Fibroblast of lung (primary cell): ENCODE data around the gene PSMG4. TPM values are rescaled to one million over a fixed set of nuclear protein-coding genes. Genes with fewer than 3 reads are reported as not detected.

Experiments used
- DNase-seq, 2 donors: peaks; one replicate each; pipeline versions ENCODE4 v3.0.0 to v3.0.0-alpha.2; 2010; ENCODE audit warnings: low read depth in 2 of 2
- H2AFZ ChIP-seq: 2 replicates; pipeline ENCODE4 v1.5.1; 2012; ENCODE audit warnings: low read length, control low read depth, inconsistent platforms
- H3K27ac ChIP-seq: 2 replicates; pipeline ENCODE4 v1.5.1; 2011; ENCODE audit warnings: low read length, control low read depth; ENCODE audit not compliant: insufficient read depth
- H3K27me3 ChIP-seq: 2 replicates; pipeline ENCODE4 v1.5.1; 2011; ENCODE audit warnings: mild to moderate bottlenecking, low read length; ENCODE audit not compliant: control insufficient read depth, insufficient read depth
- H3K36me3 ChIP-seq: 2 replicates; pipeline ENCODE4 v1.5.1; 2011; ENCODE audit warnings: low read length; ENCODE audit not compliant: control insufficient read depth, insufficient read depth
- H3K4me1 ChIP-seq: 2 replicates; pipeline ENCODE4 v1.5.1; 2011; ENCODE audit warnings: low read length; ENCODE audit not compliant: control insufficient read depth, insufficient read depth; ENCODE audit errors: extremely low read depth
- H3K4me2 ChIP-seq: 2 replicates; pipeline ENCODE4 v1.5.1; 2011; ENCODE audit warnings: low read length, control low read depth; ENCODE audit not compliant: insufficient read depth; ENCODE audit errors: extremely low read depth
- H3K4me3 ChIP-seq, 4 experiments: fragments of 200-600 bp in 1 of 4; sonication (generic) in 1 of 4; replicated peaks in 1 of 4; 2 replicates each; pipeline ENCODE4 v1.5.1; 2011 to 2016; ENCODE audit warnings: low read length in 4 of 4, low read depth in 3 of 4, mild to moderate bottlenecking in 3 of 4, control low read depth in 2 of 4, inconsistent platforms in 1 of 4, mixed read lengths in 1 of 4; ENCODE audit not compliant: insufficient read depth in 1 of 4; ENCODE audit errors: control extremely low read depth in 1 of 4
- H3K79me2 ChIP-seq: 2 replicates; pipeline ENCODE4 v1.5.1; 2012; ENCODE audit warnings: mild to moderate bottlenecking, low read length, inconsistent platforms; ENCODE audit not compliant: control insufficient read depth, insufficient read depth
- H3K9ac ChIP-seq: 2 replicates; pipeline ENCODE4 v1.5.1; 2011; ENCODE audit warnings: mild to moderate bottlenecking, low read length, control low read depth; ENCODE audit not compliant: insufficient read depth
- H3K9me3 ChIP-seq: 2 replicates; pipeline ENCODE4 v1.5.1; 2012; ENCODE audit warnings: low read depth, low read length; ENCODE audit not compliant: control insufficient read depth, insufficient read depth
- H4K20me1 ChIP-seq: 2 replicates; pipeline ENCODE4 v1.5.1; 2011; ENCODE audit warnings: low read length; ENCODE audit not compliant: control insufficient read depth, insufficient read depth; ENCODE audit errors: extremely low read depth
- CTCF ChIP-seq, 2 donors: IDR thresholded peaks in 1 of 2; conservative IDR thresholded peaks in 1 of 2; 1 replicate in 1 of 2; 2 replicates in 1 of 2; pipeline ENCODE4 v1.5.1; 2011 to 2012; ENCODE audit warnings: low read length in 2 of 2, control low read depth in 1 of 2, inconsistent platforms in 1 of 2, low read depth in 1 of 2, mild to moderate bottlenecking in 1 of 2
- EZH2 ChIP-seq: IDR thresholded peaks from 2 replicates; pipeline ENCODE4 v1.5.1; 2012; ENCODE audit warnings: low read length, control low read depth, mild to moderate bottlenecking; ENCODE audit errors: missing control alignments
- polyA plus RNA-seq, 2 donors: library from polyadenylated mRNA; depleted of rRNA in 1 of 2; stranded (reverse) in 1 of 2; unstranded in 1 of 2; fragments of >200 nt; gene quantifications; 2 replicates each; pipeline ENCODE4 v1.2.1, GENCODE V29; 2011 to 2012; ENCODE audit warnings: missing spikeins in 1 of 2
- total RNA-seq: library from RNA; depleted of rRNA; stranded (reverse); fragments of >200 nt; gene quantifications from 2 replicates; pipeline ENCODE4 v1.2.1, GENCODE V29; 2014

PSMG4 gene
- total and polyA plus RNA-seq, 2 donors (not counting 1 experiment from before 2014, with no cell fraction given): 12.5 to 34.2 TPM

GRCh38 chr6:3227363-3228045 is 31.2 kb upstream of the PSMG4 start, which contains the start of gene TUBB2B:
TUBB2B (minus strand) TSS chr6:3227653; CDS start chr6:3227543, 110 bp downstream.
- H3K36me3 ChIP-seq: no peaks in the 10 kb centered on the region
- DNase-seq: peak in 1 of 2 donors; percentile 63
- no peaks in the 10 kb centered on the region for H4K20me1 ChIP-seq
- H3K27ac ChIP-seq: no peak within 1 kb of the TSS
- H3K79me2 ChIP-seq: no peaks in the 10 kb centered on the region
- H3K4me2 ChIP-seq: peak within 1 kb of the TSS; percentile 85
- H3K4me3 ChIP-seq: peak within 1 kb of the TSS in 3 of 4 experiments; percentile 17 to 44 (median 43)
- no peak within 1 kb of the TSS for H3K9ac ChIP-seq
- no peak within 1 kb of the TSS for H2AFZ ChIP-seq
- peaks cover 59% of the 10 kb centered on the region for H3K27me3 ChIP-seq
- TF ChIP-seq CTCF (conservative IDR thresholded peaks at IDR 0.05 in 1 of 2, IDR thresholded peaks at IDR 0.05 in 1 of 2; ENCODE audit: low read depth in 1 of 2, low read length in 2 of 2) (no peak), EZH2 (no peak)
- no peaks in the 10 kb centered on the region for H3K9me3 ChIP-seq
- peaks cover 8% of the 10 kb centered on the region for H3K4me1 ChIP-seq

GRCh38 chr6:3228046-3228671 is 30.6 kb upstream of the PSMG4 start:
- Histone ChIP-seq H3K9me3 (no peaks in the 10 kb centered on the region), H3K36me3 (no peaks in the 10 kb centered on the region), H3K4me3 (no peak overlapping the region), H2AFZ (no peak overlapping the region), H3K9ac (no peak overlapping the region), H3K79me2 (no peaks in the 10 kb centered on the region), H3K4me2 (no peak overlapping the region), H3K27ac (no peak overlapping the region), H3K27me3 (peaks cover 60% of the 10 kb centered on the region), H4K20me1 (no peaks in the 10 kb centered on the region), H3K4me1 (peaks cover 8% of the 10 kb centered on the region)
- no peak for TF ChIP-seq CTCF (conservative IDR thresholded peaks at IDR 0.05 in 1 of 2, IDR thresholded peaks at IDR 0.05 in 1 of 2; ENCODE audit: low read depth in 1 of 2, low read length in 2 of 2)
- peak; percentile 97 for TF ChIP-seq EZH2
- DNase-seq: no peak

GRCh38 chr6:3228771-3229565 is 29.8 kb upstream of the PSMG4 start:
- Histone ChIP-seq H3K4me3 (no peak overlapping the region), H3K9me3 (no peaks in the 10 kb centered on the region), H3K27ac (no peak overlapping the region), H3K27me3 (peaks cover 67% of the 10 kb centered on the region), H3K4me1 (peaks cover 8% of the 10 kb centered on the region), H3K4me2 (peak overlapping the region; percentile 51), H3K36me3 (no peaks in the 10 kb centered on the region), H4K20me1 (no peaks in the 10 kb centered on the region), H2AFZ (no peak overlapping the region), H3K9ac (no peak overlapping the region), H3K79me2 (no peaks in the 10 kb centered on the region)
- TF ChIP-seq EZH2: peak; percentile 49
- TF ChIP-seq CTCF (conservative IDR thresholded peaks at IDR 0.05 in 1 of 2, IDR thresholded peaks at IDR 0.05 in 1 of 2; ENCODE audit: low read depth in 1 of 2, low read length in 2 of 2): no peak
- peak in 1 of 2 donors; percentile 43 for DNase-seq
